ENCODE measurements around the gene C2CD5. TPM values are rescaled to one million over a fixed set of nuclear protein-coding genes. Genes with fewer than 3 reads are reported as not detected.
"Not testable (repeated sequence)": the region's sequence is repeated elsewhere in the genome, so short reads cannot be mapped to it uniquely, and the experiment has no call there.

The C2CD5 gene
- 53.5 TPM for total RNA-seq

GRCh38 chr12:22544038-22544979 is at the start of gene C2CD5:
Gene C2CD5 (minus strand): TSS chr12:22544542. CDS start chr12:22544150, 392 bp downstream.
- DNase-seq (ENCODE audit: low spot score) = peak; percentile 98

GRCh38 chr12:22593864-22594263 is 49.5 kb upstream of the C2CD5 start:
- DNase-seq (ENCODE audit: low spot score) = no peak

GRCh38 chr12:22588817-22589216 is 44.5 kb upstream of the C2CD5 start:
- no peak for DNase-seq (ENCODE audit: low spot score)

- DNase-seq (ENCODE audit: low spot score) = no peak
Observed at GRCh38 chr12:22578328-22578727, 34.0 kb upstream of the C2CD5 start.

GRCh38 chr12:22577667-22578066 is 33.3 kb upstream of the C2CD5 start:
- DNase-seq (ENCODE audit: low spot score) = no peak

- DNase-seq (ENCODE audit: low spot score) = no peak
Observed at GRCh38 chr12:22576473-22576872, 32.1 kb upstream of the C2CD5 start.

GRCh38 chr12:22576065-22576464 is 31.7 kb upstream of the C2CD5 start:
- DNase-seq (ENCODE audit: low spot score) = no peak

GRCh38 chr12:22574921-22575320 is 30.6 kb upstream of the C2CD5 start:
- DNase-seq (ENCODE audit: low spot score) = no peak

GRCh38 chr12:22573181-22573580 is 28.8 kb upstream of the C2CD5 start:
- DNase-seq (ENCODE audit: low spot score) = no peak

- no peak for DNase-seq (ENCODE audit: low spot score)
Observed at GRCh38 chr12:22569253-22569652, 24.9 kb upstream of the C2CD5 start.

- DNase-seq (ENCODE audit: low spot score) = no peak
Observed at GRCh38 chr12:22562036-22563028, 18.0 kb upstream of the C2CD5 start.

- DNase-seq (ENCODE audit: low spot score) = not testable (repeated sequence)
Observed at GRCh38 chr12:22554750-22555149, 10.4 kb upstream of the C2CD5 start.

- DNase-seq (ENCODE audit: low spot score) = no peak
Observed at GRCh38 chr12:22551624-22552023, 7.3 kb upstream of the C2CD5 start.

GRCh38 chr12:22545255-22545654 is 913 bp upstream of the C2CD5 start:
- no peak for DNase-seq (ENCODE audit: low spot score)

- peak; percentile 65 for DNase-seq (ENCODE audit: low spot score)
Observed at GRCh38 chr12:22543246-22544037, 900 bp downstream of the C2CD5 start.

- no peak for DNase-seq (ENCODE audit: low spot score)
Observed at GRCh38 chr12:22541496-22542155, 2.7 kb downstream of the C2CD5 start.

- no peak for DNase-seq (ENCODE audit: low spot score)
Observed at GRCh38 chr12:22539055-22539454, 5.3 kb downstream of the C2CD5 start.

- no peak for DNase-seq (ENCODE audit: low spot score)
Observed at GRCh38 chr12:22538311-22538710, 6.0 kb downstream of the C2CD5 start.

GRCh38 chr12:22536971-22537544 is 7.3 kb downstream of the C2CD5 start:
- DNase-seq (ENCODE audit: low spot score) = no peak

- no peak for DNase-seq (ENCODE audit: low spot score)
Observed at GRCh38 chr12:22536346-22536945, 7.9 kb downstream of the C2CD5 start.
